Thyroid gland (tissue), 4 donors: ENCODE results near the gene MYOF. TPM values are rescaled to one million over a fixed set of nuclear protein-coding genes. Genes with fewer than 3 reads are reported as not detected.
"Not testable (repeated sequence)": the region's sequence is repeated elsewhere in the genome, so short reads cannot be mapped to it uniquely, and the experiment has no call there.

Source experiments
- DNase-seq, 2 donors: peaks; one replicate each; pipeline ENCODE4 v3.0.0-alpha.2; 2019
- H3K27ac ChIP-seq, 3 donors: fragments of 200-600 bp; sonication (generic); 1 replicate in 2 of 3; 2 replicates in 1 of 3; pipeline ENCODE4 v1.5.1; 2016 to 2019; ENCODE audit warnings: mild to moderate bottlenecking in 1 of 3, moderate library complexity in 1 of 3
- H3K27me3 ChIP-seq: fragments of 200-600 bp; sonication (generic); one replicate; pipeline ENCODE4 v1.5.1; 2019
- H3K36me3 ChIP-seq, 2 donors: fragments of 200-600 bp; sonication (generic); one replicate each; pipeline ENCODE4 v1.5.1; 2016 to 2019
- H3K4me1 ChIP-seq, 2 donors: fragments of 200-600 bp; sonication (generic); one replicate each; pipeline ENCODE4 v1.5.1; 2017 to 2019
- H3K4me3 ChIP-seq, 3 donors: fragments of 200-600 bp; sonication (generic); replicated peaks in 1 of 3; 1 replicate in 2 of 3; 2 replicates in 1 of 3; pipeline ENCODE4 v1.5.1; 2016; ENCODE audit warnings: mild to moderate bottlenecking in 1 of 3
- H3K9me3 ChIP-seq: fragments of 200-600 bp; sonication (generic); one replicate; pipeline ENCODE4 v1.5.1; 2017
- CTCF ChIP-seq, 6 experiments: fragments of 200-600 bp in 3 of 6; fragments of 450-650 bp in 3 of 6; sonication (generic) in 3 of 6; IDR thresholded peaks; one replicate each; pipeline ENCODE4 v1.5.1; 2016 to 2019; ENCODE audit warnings: antibody characterized with exemption in 6 of 6, mild to moderate bottlenecking in 2 of 6, inconsistent platforms in 1 of 6, moderate library complexity in 1 of 6
- POLR2A ChIP-seq, 2 donors: fragments of 450-650 bp; IDR thresholded peaks; one replicate each; pipeline ENCODE4 v1.6.1; 2017; ENCODE audit warnings: antibody characterized with exemption in 2 of 2, mild to moderate bottlenecking in 2 of 2, moderate library complexity in 1 of 2
- WGBS, 2 donors: methylation state at CpG; one replicate each; pipeline ENCODE4 v1.1.5; 2017; 5-methylcytosine and 5-hydroxymethylcytosine counted together
- intact Hi-C: fragments of 100-400 bp; cut with DNase I; formaldehyde crosslinking; loops from one replicate; pipeline ENCODE4 v1.15.1; 2023
- total RNA-seq, 4 donors: library from RNA; depleted of rRNA; stranded (reverse); fragments of >200 nt; gene quantifications; one replicate each; pipeline ENCODE4 v1.2.3, GENCODE V29; 2016

The MYOF gene
- total RNA-seq, 4 donors from 2014 or later: 72.3 to 210 (median 118) TPM

DNA sequence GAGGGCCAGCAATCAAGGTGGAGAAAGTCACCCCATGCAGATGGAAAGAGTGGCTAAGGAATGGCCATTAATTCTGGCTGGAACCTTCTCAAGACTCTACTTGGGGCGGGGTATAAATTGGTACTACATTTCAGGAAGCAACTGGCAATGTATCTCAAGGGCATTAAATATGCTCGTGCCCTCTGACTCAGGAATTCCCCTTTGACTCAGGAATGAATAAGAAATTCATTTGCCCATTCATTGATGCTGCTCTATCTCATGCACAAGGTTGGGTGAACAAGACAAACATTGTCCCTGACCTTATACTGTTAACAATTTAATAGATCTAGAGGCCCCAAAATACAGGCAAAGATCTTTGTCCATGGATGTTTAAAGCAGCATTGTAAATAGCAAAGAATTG lies 188.1 kb downstream of the MYOF start:
- no peak overlapping the region for H3K4me3 ChIP-seq
- no peaks in the 10 kb centered on the region for H3K36me3 ChIP-seq
- no peaks in the 10 kb centered on the region for H3K27me3 ChIP-seq
- no peak overlapping the region for H3K27ac ChIP-seq
- H3K4me1 ChIP-seq: peaks cover 0 to 9% of the 10 kb centered on the region in 2 donors
- WGBS, 2 donors: 66 to 67% methylated on average over 2 of the region's 2 CpGs
- DNase-seq: no peak
- intact Hi-C loops: loop anchor here (10.0 kb wide), 1 partner anchor 209 kb away; no protein-coding TSS in a partner anchor
- TF ChIP-seq CTCF (IDR thresholded peaks at IDR 0.05): no peak
- no peak for TF ChIP-seq POLR2A (IDR thresholded peaks at IDR 0.05)
- H3K9me3 ChIP-seq: no peaks in the 10 kb centered on the region

- Histone ChIP-seq H3K9me3 (no peaks in the 10 kb centered on the region), H3K36me3 (no peaks in the 10 kb centered on the region), H3K27me3 (no peaks in the 10 kb centered on the region), H3K4me1 (peaks cover 6 to 19% of the 10 kb centered on the region in 2 donors), H3K27ac (no peak overlapping the region), H3K4me3 (no peak overlapping the region)
- DNase-seq: peak; percentile 77 to 79
- intact Hi-C loops: loop anchor here (10.0 kb wide), 1 partner anchor 206 kb away; no protein-coding TSS in a partner anchor
- TF ChIP-seq POLR2A (IDR thresholded peaks at IDR 0.05) (no peak), CTCF (IDR thresholded peaks at IDR 0.05) (no peak)
- 44 to 48% methylated on average over 5 of the region's 5 CpGs for WGBS, 2 donors
Measured at GRCh38 chr10:93290661-93291354, 191.3 kb downstream of the MYOF start.

DNA sequence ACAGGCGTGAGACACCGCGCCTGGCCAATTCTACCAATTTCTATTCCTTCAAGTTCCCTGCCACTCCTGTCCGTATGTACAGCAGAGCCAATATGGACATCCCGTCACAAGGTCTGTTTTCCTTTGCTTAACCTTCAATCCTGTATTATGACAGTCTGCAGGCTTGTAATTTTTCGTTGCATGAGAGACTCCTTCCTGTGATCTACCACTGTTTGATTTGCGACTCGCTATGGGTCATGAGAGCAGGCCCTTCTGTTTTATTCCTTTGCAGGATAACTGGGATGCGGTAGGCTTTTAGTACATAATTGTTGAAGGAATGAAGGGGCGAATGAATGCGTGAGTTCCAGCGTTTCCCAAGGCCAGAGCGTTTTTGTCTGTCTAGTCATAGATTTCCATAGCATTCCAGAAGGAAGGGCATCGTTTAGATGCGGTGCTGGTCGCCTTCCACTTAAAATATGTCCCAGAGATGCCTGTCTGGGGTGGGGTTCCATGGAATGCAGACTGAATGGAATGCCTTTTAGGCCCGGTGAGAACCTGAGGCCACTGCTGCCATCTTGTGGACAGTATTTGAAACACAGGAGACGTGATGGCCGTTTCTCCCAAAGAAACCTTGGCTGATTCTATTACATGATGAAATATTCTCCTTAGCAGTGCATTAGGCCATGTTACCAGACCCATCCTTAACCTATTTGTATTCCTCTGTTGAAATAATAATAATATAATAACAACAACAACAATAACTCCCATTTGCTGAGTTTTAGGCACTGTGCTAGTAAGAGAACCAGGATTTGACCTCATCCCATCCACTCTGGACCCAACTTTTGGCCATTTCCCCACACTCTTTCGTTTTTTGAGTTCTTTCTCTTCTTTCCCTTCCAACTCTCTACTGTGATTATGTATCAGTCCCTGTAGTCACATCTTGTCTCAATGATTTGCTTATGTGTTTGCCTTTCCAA lies 193.2 kb downstream of the MYOF start:
- WGBS, 2 donors: 54% methylated on average over 20 of the region's 20 CpGs
- Histone ChIP-seq H3K4me3 (no peak overlapping the region), H3K36me3 (no peaks in the 10 kb centered on the region), H3K4me1 (peaks cover 6 to 19% of the 10 kb centered on the region in 2 donors), H3K9me3 (no peaks in the 10 kb centered on the region), H3K27me3 (no peaks in the 10 kb centered on the region), H3K27ac (peak overlapping the region in 1 of 3 donors; percentile 11)
- intact Hi-C loops: loop anchor here (5.0 kb wide), 1 partner anchor 172 kb away; no protein-coding TSS in a partner anchor
- TF ChIP-seq POLR2A (IDR thresholded peaks at IDR 0.05) (no peak), CTCF (IDR thresholded peaks at IDR 0.05) (peak; percentile 47 to 94 (median 82))
- peak; percentile 81 to 88 for DNase-seq

GRCh38 chr10:93287775-93288174 lies 194.4 kb downstream of the MYOF start:
- WGBS, 2 donors: 91 to 95% methylated on average over 1 of the region's 1 CpG
- H3K36me3 ChIP-seq: no peaks in the 10 kb centered on the region
- H3K27me3 ChIP-seq: no peaks in the 10 kb centered on the region
- TF ChIP-seq POLR2A (IDR thresholded peaks at IDR 0.05) (no peak), CTCF (IDR thresholded peaks at IDR 0.05) (no peak)
- peak; percentile 16 to 50 for DNase-seq
- H3K4me1 ChIP-seq: peaks cover 6 to 19% of the 10 kb centered on the region in 2 donors
- intact Hi-C loops: loop anchor here (5.0 kb wide), 1 partner anchor 170 kb away; no protein-coding TSS in a partner anchor
- H3K27ac ChIP-seq: peak overlapping the region; percentile 24 to 66 (median 44)
- no peak overlapping the region for H3K4me3 ChIP-seq
- H3K9me3 ChIP-seq: no peaks in the 10 kb centered on the region

- H3K36me3 ChIP-seq, DNase-seq, intact Hi-C loops, H3K9me3 ChIP-seq, H3K27me3 ChIP-seq, H3K27ac ChIP-seq, H3K4me3 ChIP-seq: not testable (repeated sequence)
- 69 to 71% methylated on average over 11 of the region's 11 CpGs for WGBS, 2 donors
- H3K4me1 ChIP-seq: peaks cover 6 to 10% of the 10 kb centered on the region in 2 donors
Measured at GRCh38 chr10:93284246-93284645, 197.9 kb downstream of the MYOF start.
